SHP77 (cell line): ENCODE data around the gene TENM3.

Source experiments
- DNase-seq, 2 experiments: peaks; one replicate each; lab custom pipeline; 2025; lab: John Stamatoyannopoulos, UW

TENM3 gene

GRCh38 chr4:182741054-182741453 is 497.9 kb downstream of the TENM3 start:
- no peak for DNase-seq

- DNase-seq, result no peak
Observed at GRCh38 chr4:182741914-182742313, 498.7 kb downstream of the TENM3 start.

GRCh38 chr4:182743815-182744214 is 500.6 kb downstream of the TENM3 start:
- DNase-seq, result no peak

- DNase-seq, result peak in 1 of 2 experiments; percentile 27
Observed at GRCh38 chr4:182745237-182745636, 502.0 kb downstream of the TENM3 start.

GRCh38 chr4:182746876-182747275 is 503.7 kb downstream of the TENM3 start:
- no peak for DNase-seq

- no peak for DNase-seq
Observed at GRCh38 chr4:182748283-182748682, 505.1 kb downstream of the TENM3 start.

- DNase-seq, result no peak
Observed at GRCh38 chr4:182748949-182749348, 505.7 kb downstream of the TENM3 start.

- DNase-seq, result peak; percentile 58 to 71
Observed at GRCh38 chr4:182749667-182750167, 506.5 kb downstream of the TENM3 start.

GRCh38 chr4:182752158-182752910 is 509.1 kb downstream of the TENM3 start:
- DNase-seq, result no peak

- DNase-seq, result no peak
Observed at GRCh38 chr4:182754895-182755294, 511.7 kb downstream of the TENM3 start.

GRCh38 chr4:182756161-182756690 is 513.0 kb downstream of the TENM3 start:
- no peak for DNase-seq

- no peak for DNase-seq
Observed at GRCh38 chr4:182758273-182758672, 515.1 kb downstream of the TENM3 start.

GRCh38 chr4:182760551-182761043 is 517.4 kb downstream of the TENM3 start:
- DNase-seq, result no peak

- no peak for DNase-seq
Observed at GRCh38 chr4:182764137-182764536, 520.9 kb downstream of the TENM3 start.

- DNase-seq, result no peak
Observed at GRCh38 chr4:182764642-182765041, 521.4 kb downstream of the TENM3 start.

- DNase-seq, result no peak
Observed at GRCh38 chr4:182765987-182766856, 523.0 kb downstream of the TENM3 start.

GRCh38 chr4:182766857-182767250 is 523.7 kb downstream of the TENM3 start:
- no peak for DNase-seq

- DNase-seq, result no peak
Observed at GRCh38 chr4:182768838-182769237, 525.6 kb downstream of the TENM3 start.

GRCh38 chr4:182770259-182770995 is 527.2 kb downstream of the TENM3 start:
- DNase-seq, result peak in 1 of 2 experiments; percentile 2

- DNase-seq, result no peak
Observed at GRCh38 chr4:182770996-182771514, 527.9 kb downstream of the TENM3 start.

- no peak for DNase-seq
Observed at GRCh38 chr4:182775075-182775474, 531.9 kb downstream of the TENM3 start.
